K562 (cell line): ENCODE data around the gene NEK4. TPM values are rescaled to one million over a fixed set of nuclear protein-coding genes. Genes with fewer than 3 reads are reported as not detected.

Source experiments
- ARHGAP35 ChIP-seq: fragments of 450-650 bp; IDR thresholded peaks from 2 replicates; pipeline ENCODE4 v1.6.1; 2018; ENCODE audit not compliant: partially characterized antibody
- CEBPB ChIP-seq: fragments of 450-650 bp; IDR thresholded peaks from 2 replicates; pipeline ENCODE4 v1.6.1; 2016; ENCODE audit warnings: missing genetic modification characterization, missing compliant biosample characterization
- CTBP1 ChIP-seq: fragments of 450-650 bp; IDR thresholded peaks from 2 replicates; pipeline ENCODE4 v1.6.1; 2016; ENCODE audit warnings: borderline replicate concordance
- DDX20 ChIP-seq: fragments of 450-650 bp; IDR thresholded peaks from 2 replicates; pipeline ENCODE4 v1.6.1; 2016; ENCODE audit warnings: missing genetic modification characterization, low read depth, mild to moderate bottlenecking, missing compliant biosample characterization, moderate library complexity
- DNMT1 ChIP-seq: fragments of 450-650 bp; IDR thresholded peaks from 2 replicates; pipeline ENCODE4 v1.6.1; 2016; ENCODE audit warnings: antibody characterized with exemption, mild to moderate bottlenecking
- HMG20A ChIP-seq: fragments of 450-650 bp; formaldehyde crosslinking; conservative IDR thresholded peaks from 2 replicates; pipeline ENCODE4 v1.4.0; 2020; ENCODE audit warnings: mild to moderate bottlenecking, mixed read lengths
- NELFE ChIP-seq: IDR thresholded peaks from 2 replicates; pipeline ENCODE4 v1.6.1; 2011; ENCODE audit warnings: mild to moderate bottlenecking; ENCODE audit not compliant: insufficient read depth, insufficient read length
- NRF1 ChIP-seq, 2 experiments: fragments of 450-650 bp; IDR thresholded peaks in 1 of 2; conservative IDR thresholded peaks in 1 of 2; 2 replicates each; pipeline ENCODE4 v1.6.1; 2014; ENCODE audit warnings: mild to moderate bottlenecking in 2 of 2
- RBM14 ChIP-seq: fragments of 200-400 bp; formaldehyde crosslinking; IDR thresholded peaks from 2 replicates; pipeline ENCODE4 v1.6.1; 2018; ENCODE audit warnings: low read depth, mild to moderate bottlenecking, low read length, moderate library complexity, borderline replicate concordance; ENCODE audit not compliant: insufficient read depth
- SMARCE1 ChIP-seq: fragments of 450-650 bp; IDR thresholded peaks from 2 replicates; pipeline ENCODE4 v1.7.1; 2016; ENCODE audit warnings: mild to moderate bottlenecking
- THAP12 ChIP-seq: fragments of 250-450 bp; sonication (Bioruptor Pico); IDR thresholded peaks from 2 replicates; pipeline ENCODE4 v1.9.0; 2021; ENCODE audit warnings: mild to moderate bottlenecking, inconsistent platforms
- U2AF1 ChIP-seq: fragments of 200-400 bp; formaldehyde crosslinking; optimal IDR thresholded peaks from 2 replicates; pipeline ENCODE3; 2017; ENCODE audit warnings: mild to moderate bottlenecking, low read depth, low read length, moderate library complexity
- USF2 ChIP-seq: sonication (generic); formaldehyde crosslinking; IDR thresholded peaks from 2 replicates; pipeline ENCODE4 v1.5.0; 2020; ENCODE audit warnings: missing genetic modification reagents
- ZBTB11 ChIP-seq, 3 experiments: fragments of 200-800 bp in 1 of 3; fragments of 250-450 bp in 1 of 3; fragments of 450-650 bp in 1 of 3; sonication (Bioruptor Pico) in 1 of 3; sonication (Bioruptor generic) in 1 of 3; formaldehyde crosslinking in 1 of 3; IDR thresholded peaks; 2 replicates each; pipeline versions ENCODE4 v1.6.1 to v1.8.0; 2016 to 2022; ENCODE audit warnings: mild to moderate bottlenecking in 2 of 3, missing genetic modification characterization in 2 of 3, missing compliant biosample characterization in 1 of 3, moderate library complexity in 1 of 3
- ZNF212 ChIP-seq: fragments of 450-650 bp; formaldehyde crosslinking; IDR thresholded peaks from 2 replicates; pipeline ENCODE4 v1.4.0; 2020; ENCODE audit warnings: mild to moderate bottlenecking
- ZNF311 ChIP-seq: fragments of 250-450 bp; sonication (Bioruptor Pico); IDR thresholded peaks from 2 replicates; pipeline ENCODE4 v1.4.0; 2020; ENCODE audit warnings: mild to moderate bottlenecking, moderate library complexity
- ZNF507 ChIP-seq: conservative IDR thresholded peaks from 2 replicates; pipeline ENCODE4 v1.6.1; 2017; ENCODE audit warnings: missing genetic modification characterization, missing compliant biosample characterization
- polyA plus RNA-seq, 8 experiments: library from polyadenylated mRNA; depleted of rRNA in 4 of 8; stranded (reverse) in 5 of 8; unstranded in 3 of 8; fragments of >200 nt; fragmentation: Nextera tagmentation in 2 of 8; fragmentation: Illumina TruSeq in 1 of 8; extraction: Ambion mirVana in 2 of 8; extraction: Trizol in 1 of 8; gene quantifications; 2 replicates each; pipeline versions ENCODE4 v1.2.1 to v1.2.3, GENCODE V29; 2011 to 2014; ENCODE audit warnings: inconsistent platforms in 1 of 8, missing spikeins in 1 of 8
- total RNA-seq, 7 experiments: library from RNA; depleted of rRNA in 6 of 7; stranded (reverse); fragments of >200 nt in 6 of 7; fragmentation: Illumina TruSeq in 2 of 7; extraction: Trizol in 2 of 7; gene quantifications; 2 replicates each; pipeline versions ENCODE4 v1.2.1 to v1.2.3, GENCODE V29; 2011 to 2021; ENCODE audit warnings: low replicate concordance in 1 of 7
- TF ChIP-seq, protein P1 (sequence below): fragments of 250-450 bp; sonication (Bioruptor Pico); IDR thresholded peaks from 2 replicates; pipeline ENCODE4 v1.5.0; 2021
- TF ChIP-seq, protein P2 (sequence below): fragments of 450-650 bp; IDR thresholded peaks from 2 replicates; pipeline ENCODE4 v1.6.1; 2016; ENCODE audit warnings: antibody characterized with exemption

The NEK4 gene
- total and polyA plus RNA-seq, 9 of the 15 experiments (the other 6 are each of a cell fraction or from before 2014, with no cell fraction given) = 5.8 to 23.1 (median 16.6) TPM

DNA sequence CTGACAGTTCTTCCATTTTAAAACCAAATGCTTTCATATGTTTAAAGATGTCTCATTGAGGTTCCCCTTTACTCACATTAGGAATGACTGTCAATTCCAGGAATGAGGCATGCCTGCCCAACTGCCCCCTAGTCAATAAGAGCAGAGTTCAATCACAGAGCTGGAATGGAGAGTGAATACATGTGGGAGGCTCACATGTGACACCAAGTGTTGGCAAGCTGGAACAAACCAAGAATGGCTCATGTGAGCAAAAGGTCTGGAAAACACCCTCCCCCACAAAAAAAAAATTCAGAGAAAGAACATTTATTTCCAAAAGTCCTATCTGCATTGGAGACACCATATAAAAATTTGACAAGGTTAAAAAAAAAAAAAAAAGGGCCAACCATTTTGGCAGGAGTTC is 88.7 kb downstream of the NEK4 start (continued):
- TF ChIP-seq, protein P1, sequence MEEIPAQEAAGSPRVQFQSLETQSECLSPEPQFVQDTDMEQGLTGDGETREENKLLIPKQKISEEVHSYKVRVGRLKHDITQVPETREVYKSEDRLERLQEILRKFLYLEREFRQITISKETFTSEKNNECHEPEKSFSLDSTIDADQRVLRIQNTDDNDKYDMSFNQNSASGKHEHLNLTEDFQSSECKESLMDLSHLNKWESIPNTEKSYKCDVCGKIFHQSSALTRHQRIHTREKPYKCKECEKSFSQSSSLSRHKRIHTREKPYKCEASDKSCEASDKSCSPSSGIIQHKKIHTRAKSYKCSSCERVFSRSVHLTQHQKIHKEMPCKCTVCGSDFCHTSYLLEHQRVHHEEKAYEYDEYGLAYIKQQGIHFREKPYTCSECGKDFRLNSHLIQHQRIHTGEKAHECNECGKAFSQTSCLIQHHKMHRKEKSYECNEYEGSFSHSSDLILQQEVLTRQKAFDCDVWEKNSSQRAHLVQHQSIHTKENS (CRISPR knock-in tag) = no peak
- TF ChIP-seq CTBP1 = no peak
- no peak for TF ChIP-seq U2AF1
- TF ChIP-seq RBM14 = no peak
- no peak for TF ChIP-seq CEBPB (tag)
- 0 out of 2 replicates have a peak, but pooled peaks have one; percentile 27 for TF ChIP-seq SMARCE1
- no peak for TF ChIP-seq ZBTB11 (CRISPR knock-in tag; IDR thresholded peaks at IDR 0.05)
- no peak for TF ChIP-seq ZNF212 (CRISPR knock-in tag)
- TF ChIP-seq THAP12 (CRISPR knock-in tag) = no peak
- no peak for TF ChIP-seq DNMT1
- TF ChIP-seq DDX20 = no peak
- TF ChIP-seq ZNF507 = no peak
- no peak for TF ChIP-seq HMG20A (CRISPR knock-in tag)
- no peak for TF ChIP-seq ARHGAP35
- 0 out of 2 replicates have a peak, but pooled peaks have one; percentile 12 for TF ChIP-seq USF2 (CRISPR knock-in tag)
- TF ChIP-seq, protein P2, sequence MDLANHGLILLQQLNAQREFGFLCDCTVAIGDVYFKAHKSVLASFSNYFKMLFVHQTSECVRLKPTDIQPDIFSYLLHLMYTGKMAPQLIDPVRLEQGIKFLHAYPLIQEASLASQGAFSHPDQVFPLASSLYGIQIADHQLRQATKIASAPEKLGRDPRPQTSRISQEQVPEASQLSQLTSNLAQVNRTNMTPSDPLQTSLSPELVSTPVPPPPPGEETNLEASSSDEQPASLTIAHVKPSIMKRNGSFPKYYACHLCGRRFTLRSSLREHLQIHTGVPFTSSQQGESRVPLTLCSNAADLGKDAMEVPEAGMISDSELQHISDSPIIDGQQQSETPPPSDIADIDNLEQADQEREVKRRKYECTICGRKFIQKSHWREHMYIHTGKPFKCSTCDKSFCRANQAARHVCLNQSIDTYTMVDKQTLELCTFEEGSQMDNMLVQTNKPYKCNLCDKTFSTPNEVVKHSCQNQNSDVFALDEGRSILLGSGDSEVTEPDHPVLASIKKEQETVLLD = no peak
- TF ChIP-seq NRF1 (conservative IDR thresholded peaks at IDR 0.05 in 1 of 2, IDR thresholded peaks at IDR 0.05 in 1 of 2) = no peak
- no peak for TF ChIP-seq ZNF311 (CRISPR knock-in tag)
- TF ChIP-seq NELFE = no peak
